Measurements from ENCODE around the gene ACLY. TPM values are rescaled to one million over a fixed set of nuclear protein-coding genes. Genes with fewer than 3 reads are reported as not detected.
A peak's percentile ranks its signal among the peaks of the same experiment; 100 is the strongest.

Gene ACLY
- total and polyA plus RNA-seq, 2 experiments from 2014 or later, result 119 to 439 TPM

- Mint-ChIP-seq H3K27ac (peak overlapping the region; percentile 56; the same call in 1 of the 2 replicates), H3K4me1 (no peaks in the 10 kb centered on the region; the same call in 2 of the 3 replicates), H3K9me3 (no peaks in the 10 kb centered on the region), H3K4me3 (no peak overlapping the region; the same call in 2 of the 3 replicates), H3K36me3 (ENCODE audit: low read depth) (peaks cover 3% of the 10 kb centered on the region; the same call in 1 of the 3 replicates), H3K27me3 (ENCODE audit: insufficient read depth, low read depth, poor library complexity) (peaks cover 14% of the 10 kb centered on the region)
- H3K36me3 ChIP-seq (ENCODE audit: insufficient read depth), result no peaks in the 10 kb centered on the region
- no peaks in the 10 kb centered on the region for H3K4me1 ChIP-seq (ENCODE audit: insufficient read depth)
- H3F3A ChIP-seq (replicated peaks; ENCODE audit: low read depth), result no peaks in the 10 kb centered on the region
- H3K27me3 ChIP-seq (ENCODE audit: insufficient read depth), result no peaks in the 10 kb centered on the region
- H3K4me2 ChIP-seq, result no peak overlapping the region
- no peak overlapping the region for H3K27ac ChIP-seq (ENCODE audit: low read depth)
- TF ChIP-seq POLR2AphosphoS5 (IDR thresholded peaks at IDR 0.05; ENCODE audit: low read depth), result no peak
- TF ChIP-seq EZH2 (IDR thresholded peaks at IDR 0.05; ENCODE audit: low read depth, unreplicated experiment), result no peak
- TF ChIP-seq ZNF462 (CRISPR knock-in tag; IDR thresholded peaks at IDR 0.05), result no peak
- TF ChIP-seq REST (IDR thresholded peaks at IDR 0.05; ENCODE audit: unreplicated experiment), result no peak
- TF ChIP-seq EZH2phosphoT487 (IDR thresholded peaks at IDR 0.05; ENCODE audit: unreplicated experiment), result no peak
- TF ChIP-seq CTCF (conservative IDR thresholded peaks at IDR 0.05; ENCODE audit: low read depth in 2 of 2), result no peak
- TF ChIP-seq ETS1 (IDR thresholded peaks at IDR 0.05), result no peak
- TF ChIP-seq JUNB (IDR thresholded peaks at IDR 0.05; ENCODE audit: unreplicated experiment), result no peak
- TF ChIP-seq ZNF331 (CRISPR knock-in tag; IDR thresholded peaks at IDR 0.05; ENCODE audit: low read depth), result no peak
- no peak for TF ChIP-seq ZNF114 (CRISPR knock-in tag; IDR thresholded peaks at IDR 0.05)
- no peak for TF ChIP-seq STAT1 (IDR thresholded peaks at IDR 0.05; ENCODE audit: unreplicated experiment)
- no peak for TF ChIP-seq NANOG (IDR thresholded peaks at IDR 0.05; ENCODE audit: borderline replicate concordance)
- no peak for TF ChIP-seq CREB1 (CRISPR knock-in tag; IDR thresholded peaks at IDR 0.05; ENCODE audit: low read depth)
- no peak overlapping the region for H3K4me3 ChIP-seq
- H3K79me2 ChIP-seq (replicated peaks; ENCODE audit: insufficient read depth), result no peaks in the 10 kb centered on the region
- no peaks in the 10 kb centered on the region for H3K9me2 ChIP-seq (ENCODE audit: insufficient read depth)
- DNase-seq (ENCODE audit: low spot score), result no peak
- no peak overlapping the region for H2AFZ ChIP-seq
- H4K20me1 ChIP-seq (replicated peaks; ENCODE audit: insufficient read depth), result no peaks in the 10 kb centered on the region
- ATAC-seq, result no peak
Observed at GRCh38 chr17:41942626-41943373, 24.0 kb upstream of the ACLY start.

Measured in GM23338 (cell line).